Tibial artery (tissue), 4 donors: ENCODE data around the gene NECTIN1.

ENCODE experiments used
- DNase-seq, 2 donors: peaks; one replicate each; pipeline ENCODE4 v3.0.0-alpha.2; 2019
- H3K27ac ChIP-seq, 2 donors: fragments of 200-600 bp; sonication (generic) in 1 of 2; 1 replicate in 1 of 2; 2 replicates in 1 of 2; pipeline ENCODE4 v1.5.1; 2018 to 2019; ENCODE audit warnings: mild to moderate bottlenecking in 1 of 2
- H3K27me3 ChIP-seq, 2 donors: fragments of 200-600 bp; sonication (generic) in 1 of 2; one replicate each; pipeline versions ENCODE4 v1.5.1 to v1.6.0; 2016 to 2019
- H3K36me3 ChIP-seq, 3 donors: fragments of 200-600 bp; sonication (generic) in 2 of 3; one replicate each; pipeline ENCODE4 v1.5.1; 2016 to 2019; ENCODE audit warnings: mild to moderate bottlenecking in 2 of 3
- H3K4me1 ChIP-seq, 4 donors: fragments of 200-600 bp; sonication (generic) in 2 of 4; 1 replicate in 3 of 4; 2 replicates in 1 of 4; pipeline ENCODE4 v1.5.1; 2016 to 2019
- H3K4me3 ChIP-seq, 2 donors: fragments of 200-600 bp; sonication (generic) in 1 of 2; 1 replicate in 1 of 2; 2 replicates in 1 of 2; pipeline ENCODE4 v1.5.1; 2018 to 2019; ENCODE audit warnings: mild to moderate bottlenecking in 2 of 2
- H3K9me3 ChIP-seq, 3 donors: fragments of 200-600 bp; sonication (generic) in 1 of 3; one replicate each; pipeline ENCODE4 v1.5.1; 2016 to 2019
- CTCF ChIP-seq, 2 experiments: fragments of 200-600 bp in 1 of 2; fragments of 450-650 bp in 1 of 2; IDR thresholded peaks; one replicate each; pipeline ENCODE4 v1.5.1; 2017 to 2019; ENCODE audit warnings: antibody characterized with exemption in 2 of 2, mild to moderate bottlenecking in 1 of 2, moderate library complexity in 1 of 2
- intact Hi-C: fragments of 100-400 bp; cut with DNase I; formaldehyde crosslinking; loops from one replicate; pipeline ENCODE4 v1.15.0; 2023; ENCODE audit warnings: low total_unique reads

The NECTIN1 gene

GRCh38 chr11:119734788-119735187 is 5.8 kb upstream of the NECTIN1 start:
- no peak for TF ChIP-seq CTCF (IDR thresholded peaks at IDR 0.05)
- Histone ChIP-seq H3K4me3 (no peak overlapping the region), H3K36me3 (no peaks in the 10 kb centered on the region), H3K4me1 (peaks cover 0 to 5% (median 0%) of the 10 kb centered on the region in 4 donors), H3K9me3 (no peaks in the 10 kb centered on the region), H3K27me3 (peaks cover 0 to 45% of the 10 kb centered on the region in 2 donors), H3K27ac (no peak overlapping the region)
- intact Hi-C loops = no loop called here
- DNase-seq = no peak

- Histone ChIP-seq H3K36me3 (no peaks in the 10 kb centered on the region), H3K27me3 (peaks cover 0 to 17% of the 10 kb centered on the region in 2 donors), H3K9me3 (no peaks in the 10 kb centered on the region), H3K4me1 (peaks cover 0 to 30% (median 18%) of the 10 kb centered on the region in 4 donors), H3K27ac (no peak overlapping the region), H3K4me3 (no peak overlapping the region)
- DNase-seq = no peak
- no peak for TF ChIP-seq CTCF (IDR thresholded peaks at IDR 0.05)
- intact Hi-C loops = no loop called here
Measured at GRCh38 chr11:119730789-119731386, 1.9 kb upstream of the NECTIN1 start.

- Histone ChIP-seq H3K27ac (peak overlapping the region; percentile 80 to 84), H3K27me3 (peaks cover 0 to 11% of the 10 kb centered on the region in 2 donors), H3K36me3 (no peaks in the 10 kb centered on the region), H3K4me1 (peaks cover 0 to 30% (median 18%) of the 10 kb centered on the region in 4 donors), H3K9me3 (no peaks in the 10 kb centered on the region), H3K4me3 (peak overlapping the region; percentile 75 to 91)
- DNase-seq = peak; percentile 64 to 79
- no peak for TF ChIP-seq CTCF (IDR thresholded peaks at IDR 0.05)
- intact Hi-C loops = loop anchor here (5.0 to 10.0 kb wide), 2 partner anchors 63 to 245 kb away; no protein-coding TSS in a partner anchor
Measured at GRCh38 chr11:119729951-119730613, 1.1 kb upstream of the NECTIN1 start.

GRCh38 chr11:119729581-119729927 is 554 bp upstream of the NECTIN1 start:
- H3K4me1 ChIP-seq = peaks cover 0 to 30% (median 18%) of the 10 kb centered on the region in 4 donors
- peaks cover 0 to 6% of the 10 kb centered on the region in 2 donors for H3K27me3 ChIP-seq
- peak overlapping the region; percentile 75 to 91 for H3K4me3 ChIP-seq
- DNase-seq = no peak
- H3K36me3 ChIP-seq = no peaks in the 10 kb centered on the region
- H3K27ac ChIP-seq = peak overlapping the region; percentile 80 to 84
- H3K9me3 ChIP-seq = no peaks in the 10 kb centered on the region
- intact Hi-C loops = loop anchor here (5.0 to 10.0 kb wide), 2 partner anchors 62 to 245 kb away; no protein-coding TSS in a partner anchor
- TF ChIP-seq CTCF (IDR thresholded peaks at IDR 0.05) = no peak

GRCh38 chr11:119728211-119728626 is 781 bp downstream of the NECTIN1 start:
- intact Hi-C loops = loop anchor here (5.0 to 10.0 kb wide), 2 partner anchors 61 to 243 kb away; no protein-coding TSS in a partner anchor
- peaks cover 0 to 30% (median 18%) of the 10 kb centered on the region in 4 donors for H3K4me1 ChIP-seq
- H3K36me3 ChIP-seq = no peaks in the 10 kb centered on the region
- no peaks in the 10 kb centered on the region for H3K27me3 ChIP-seq
- no peak for DNase-seq
- TF ChIP-seq CTCF (IDR thresholded peaks at IDR 0.05) = no peak
- peak overlapping the region; percentile 80 to 84 for H3K27ac ChIP-seq
- peak overlapping the region; percentile 75 to 91 for H3K4me3 ChIP-seq
- no peaks in the 10 kb centered on the region for H3K9me3 ChIP-seq
